Measurements from ENCODE around the gene FOXP1.

The FOXP1 gene

DNA sequence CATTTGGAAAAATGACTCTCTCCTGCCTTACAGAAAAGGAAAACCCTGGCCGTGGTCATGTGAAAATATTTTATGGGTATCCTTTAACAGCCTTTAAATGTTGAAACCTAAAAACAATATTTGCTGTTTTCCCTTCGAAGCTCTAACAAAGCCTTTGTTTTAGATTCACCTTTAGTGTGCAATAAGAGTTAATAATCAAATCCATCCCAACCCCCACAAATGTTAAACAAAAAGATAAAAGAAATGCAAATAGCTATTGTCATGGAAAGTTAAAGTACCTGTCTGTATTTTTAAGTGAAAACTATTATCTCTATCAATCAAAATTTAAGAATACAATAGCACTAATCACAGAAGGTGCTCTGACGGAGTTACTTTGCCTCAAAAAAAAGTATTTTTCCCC lies 279.3 kb downstream of the FOXP1 start:
- TF ChIP-seq REST (IDR thresholded peaks at IDR 0.05; ENCODE audit: insufficient read depth in 1 of 2, low read depth in 2 of 2, low read length in 2 of 2) (no peak), FOXP2 (optimal IDR thresholded peaks at IDR 0.05; ENCODE audit: borderline replicate concordance, extremely low read depth, extremely low read length, insufficient read depth) (no peak), TAF1 (IDR thresholded peaks at IDR 0.05; ENCODE audit: borderline replicate concordance, insufficient read depth, low read length) (no peak), SIN3A (IDR thresholded peaks at IDR 0.05; ENCODE audit: borderline replicate concordance, insufficient read depth, low read length) (no peak), POLR2AphosphoS5 (IDR thresholded peaks at IDR 0.05; ENCODE audit: low read depth, low read length) (no peak)

DNA sequence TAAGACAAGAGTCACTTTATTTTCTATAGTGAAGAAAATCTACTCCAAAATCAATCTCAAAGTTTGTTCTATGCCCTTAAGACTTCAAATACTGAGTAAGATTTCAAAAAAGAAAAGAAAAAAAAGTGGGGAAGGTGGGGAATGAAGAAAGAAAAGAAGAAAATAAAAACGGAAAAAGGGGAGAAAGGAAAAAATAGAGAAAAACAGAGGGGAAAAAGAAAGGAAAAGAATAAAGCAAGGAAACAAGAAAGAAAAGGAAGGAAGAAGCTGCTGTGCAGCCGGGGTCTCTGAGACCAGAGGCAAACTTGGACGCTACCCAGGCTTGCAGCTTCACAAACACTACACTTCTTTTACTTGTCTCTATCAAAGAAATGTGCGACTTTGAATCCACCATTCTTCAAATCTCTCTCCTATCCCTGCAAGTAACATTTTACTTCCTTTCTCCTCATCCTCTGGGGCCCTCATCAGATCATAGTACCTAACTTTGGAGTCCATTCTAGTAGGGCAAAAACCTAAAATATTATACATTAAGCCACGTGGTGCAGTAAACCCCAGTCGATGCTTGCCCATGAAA lies 279.8 kb downstream of the FOXP1 start:
- TF ChIP-seq TAF1 (IDR thresholded peaks at IDR 0.05; ENCODE audit: borderline replicate concordance, insufficient read depth, low read length) (no peak), REST (IDR thresholded peaks at IDR 0.05; ENCODE audit: insufficient read depth in 1 of 2, low read depth in 2 of 2, low read length in 2 of 2) (no peak), FOXP2 (optimal IDR thresholded peaks at IDR 0.05; ENCODE audit: borderline replicate concordance, extremely low read depth, extremely low read length, insufficient read depth) (no peak), SIN3A (IDR thresholded peaks at IDR 0.05; ENCODE audit: borderline replicate concordance, insufficient read depth, low read length) (no peak), POLR2AphosphoS5 (IDR thresholded peaks at IDR 0.05; ENCODE audit: low read depth, low read length) (no peak)

DNA sequence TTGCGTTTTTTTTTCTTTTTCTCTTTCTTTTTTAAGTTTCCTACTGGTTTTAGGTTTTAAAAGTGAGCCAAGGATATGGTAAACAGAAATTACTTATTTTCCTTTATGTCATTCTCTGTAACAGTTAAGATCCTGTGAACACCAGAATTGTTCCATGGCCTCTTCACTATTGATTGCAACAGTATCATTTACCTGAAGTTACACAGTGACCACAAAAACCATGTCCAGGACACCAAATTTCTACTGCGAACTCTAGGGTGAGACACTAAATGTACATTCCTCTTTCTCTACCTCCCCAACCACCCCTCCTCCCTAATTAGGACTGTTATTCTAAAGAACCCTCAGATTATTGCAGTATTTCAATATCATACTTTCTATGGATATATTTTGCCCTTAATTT lies 280.9 kb downstream of the FOXP1 start:
- TF ChIP-seq TAF1 (IDR thresholded peaks at IDR 0.05; ENCODE audit: borderline replicate concordance, insufficient read depth, low read length) (no peak), SIN3A (IDR thresholded peaks at IDR 0.05; ENCODE audit: borderline replicate concordance, insufficient read depth, low read length) (no peak), FOXP2 (optimal IDR thresholded peaks at IDR 0.05; ENCODE audit: borderline replicate concordance, extremely low read depth, extremely low read length, insufficient read depth) (no peak), POLR2AphosphoS5 (IDR thresholded peaks at IDR 0.05; ENCODE audit: low read depth, low read length) (no peak), REST (IDR thresholded peaks at IDR 0.05; ENCODE audit: insufficient read depth in 1 of 2, low read depth in 2 of 2, low read length in 2 of 2) (no peak)

DNA sequence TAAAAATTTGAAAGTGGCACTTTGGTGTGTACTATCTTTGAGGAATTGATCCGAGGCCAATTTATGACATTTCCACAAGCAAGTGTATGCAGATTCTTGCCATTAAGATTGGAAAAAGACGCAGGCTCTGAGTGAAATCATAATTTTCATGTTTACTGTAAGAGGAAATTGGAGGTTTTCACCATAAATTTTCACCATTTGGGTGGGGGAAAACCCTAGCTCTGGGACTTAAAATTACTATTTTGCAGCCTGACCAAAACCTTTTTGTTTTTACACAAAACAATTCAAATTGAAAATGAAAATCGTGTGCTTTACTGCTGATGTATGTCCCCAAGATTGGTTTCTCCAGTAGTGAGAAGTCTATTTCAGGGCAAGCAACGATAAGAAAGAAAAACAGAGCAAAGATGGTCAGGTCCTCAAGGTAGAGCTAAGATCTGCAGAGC lies 282.6 kb downstream of the FOXP1 start:
- TF ChIP-seq FOXP2 (optimal IDR thresholded peaks at IDR 0.05; ENCODE audit: borderline replicate concordance, extremely low read depth, extremely low read length, insufficient read depth), result no peak
- TF ChIP-seq POLR2AphosphoS5 (IDR thresholded peaks at IDR 0.05; ENCODE audit: low read depth, low read length), result no peak
- TF ChIP-seq REST (IDR thresholded peaks at IDR 0.05; ENCODE audit: insufficient read depth in 1 of 2, low read depth in 2 of 2, low read length in 2 of 2), result no peak
- TF ChIP-seq SIN3A (IDR thresholded peaks at IDR 0.05; ENCODE audit: borderline replicate concordance, insufficient read depth, low read length), result no peak
- no peak for TF ChIP-seq TAF1 (IDR thresholded peaks at IDR 0.05; ENCODE audit: borderline replicate concordance, insufficient read depth, low read length)
